Karpas-422 (cell line): ENCODE results near the gene SNTG2. TPM values are rescaled to one million over a fixed set of nuclear protein-coding genes. Genes with fewer than 3 reads are reported as not detected.

Experiments
- DNase-seq: peaks from one replicate; pipeline ENCODE4 v3.0.0-alpha.2; 2015
- H2AFZ ChIP-seq: fragments of 200-600 bp; sonication (generic); 2 replicates; pipeline ENCODE4 v1.6.1; 2014; ENCODE audit warnings: antibody characterized with exemption, low read length, mixed read lengths
- H3K27ac ChIP-seq: fragments of 200-600 bp; sonication (generic); 2 replicates; pipeline ENCODE4 v1.5.1; 2014; ENCODE audit warnings: mild to moderate bottlenecking, low read length, moderate library complexity
- H3K27me3 ChIP-seq: fragments of 200-600 bp; sonication (generic); 2 replicates; pipeline ENCODE4 v1.6.1; 2014; ENCODE audit warnings: low read length, mixed read lengths
- H3K36me3 ChIP-seq: fragments of 200-600 bp; sonication (generic); 2 replicates; pipeline ENCODE4 v1.6.1; 2014; ENCODE audit warnings: low read length, mixed read lengths; ENCODE audit not compliant: insufficient read depth
- H3K4me1 ChIP-seq: fragments of 200-600 bp; sonication (generic); 2 replicates; pipeline ENCODE4 v1.6.1; 2014; ENCODE audit warnings: mild to moderate bottlenecking, low read length, mixed read lengths
- H3K4me2 ChIP-seq: fragments of 200-600 bp; sonication (generic); 2 replicates; pipeline ENCODE4 v1.6.1; 2014; ENCODE audit warnings: low read length, low read depth, mild to moderate bottlenecking; ENCODE audit not compliant: poor library complexity, severe bottlenecking
- H3K4me3 ChIP-seq: fragments of 200-600 bp; sonication (generic); 2 replicates; pipeline ENCODE4 v1.5.1; 2014; ENCODE audit warnings: mild to moderate bottlenecking, antibody characterized with exemption, low read length, mixed read lengths
- H3K79me2 ChIP-seq: fragments of 200-600 bp; sonication (generic); 2 replicates; pipeline ENCODE4 v1.6.1; 2014; ENCODE audit warnings: mild to moderate bottlenecking, low read length, mixed read lengths
- H3K9ac ChIP-seq: fragments of 200-600 bp; sonication (generic); 2 replicates; pipeline ENCODE4 v1.6.0; 2014; ENCODE audit warnings: low read length
- H3K9me2 ChIP-seq: fragments of 200-600 bp; sonication (generic), shearing (Covaris generic); replicated peaks from 2 replicates; pipeline ENCODE4 v1.6.0; 2014; ENCODE audit warnings: mild to moderate bottlenecking, low read length, moderate library complexity; ENCODE audit not compliant: insufficient read depth
- H3K9me3 ChIP-seq: fragments of 300-700, 200-600 bp; sonication (generic); 2 replicates; pipeline ENCODE4 v1.6.1; 2014; ENCODE audit warnings: low read length, mixed read lengths
- H4K20me1 ChIP-seq: fragments of 200-600 bp; sonication (generic); 2 replicates; pipeline ENCODE4 v1.6.1; 2014; ENCODE audit warnings: mild to moderate bottlenecking, antibody characterized with exemption, low read length, low read depth; ENCODE audit not compliant: insufficient read depth
- total RNA-seq: library from RNA; depleted of rRNA; stranded (reverse); fragments of >200 nt; shearing (Covaris generic); gene quantifications from 2 replicates; pipeline ENCODE4 v1.2.3, GENCODE V29; 2014; ENCODE audit warnings: low replicate concordance

SNTG2 gene
- total RNA-seq, 1 experiment from 2014 or later, result not detected

DNA sequence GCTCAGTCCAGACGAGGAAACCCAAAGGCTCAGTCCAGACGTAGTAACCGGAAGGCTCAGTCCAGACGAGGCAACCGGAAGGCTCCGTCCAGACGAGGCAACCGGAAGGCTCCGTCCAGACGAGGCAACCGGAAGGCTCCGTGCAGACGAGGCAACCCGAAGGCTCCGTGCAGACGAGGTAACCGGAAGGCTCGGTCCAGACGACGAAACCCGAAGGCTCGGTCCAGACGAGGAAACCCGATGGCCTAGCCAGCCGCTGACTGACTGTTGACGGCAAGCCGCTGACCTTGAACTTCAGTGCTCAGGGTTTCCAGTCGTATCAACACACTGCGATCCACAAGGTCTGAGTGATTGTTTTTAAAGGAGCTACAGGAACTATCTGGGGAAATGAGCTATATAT is 312.0 kb downstream of the SNTG2 start:
- Histone ChIP-seq H4K20me1 (no peaks in the 10 kb centered on the region), H3K27ac (no peak overlapping the region), H3K79me2 (no peaks in the 10 kb centered on the region), H3K27me3 (no peaks in the 10 kb centered on the region), H3K4me1 (no peaks in the 10 kb centered on the region), H3K9ac (no peak overlapping the region), H3K4me3 (no peak overlapping the region), H2AFZ (no peak overlapping the region), H3K9me2 (no peaks in the 10 kb centered on the region), H3K9me3 (no peaks in the 10 kb centered on the region), H3K4me2 (no peak overlapping the region), H3K36me3 (no peaks in the 10 kb centered on the region)
- DNase-seq, result no peak

DNA sequence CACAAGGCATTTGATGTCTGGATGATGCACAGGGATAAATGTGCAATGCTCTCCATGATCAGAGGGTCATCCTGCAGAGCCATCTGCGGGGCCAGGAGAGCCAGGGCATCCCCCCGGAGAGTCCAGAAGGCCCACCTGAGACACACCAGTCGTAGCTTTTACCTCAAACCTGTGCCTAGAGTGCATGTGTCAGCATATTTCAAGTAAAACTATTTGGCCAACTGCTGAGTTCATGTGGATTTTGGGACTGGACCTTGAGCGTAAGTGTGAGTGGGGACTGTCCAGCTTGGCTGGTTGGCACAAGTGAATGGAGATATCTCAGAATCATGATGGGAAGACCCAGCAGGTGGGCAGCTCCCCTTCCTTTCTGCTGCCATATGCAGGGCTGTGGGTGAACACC is 314.8 kb downstream of the SNTG2 start:
- no peaks in the 10 kb centered on the region for H3K79me2 ChIP-seq
- no peaks in the 10 kb centered on the region for H3K4me1 ChIP-seq
- no peaks in the 10 kb centered on the region for H3K36me3 ChIP-seq
- H3K27me3 ChIP-seq, result no peaks in the 10 kb centered on the region
- no peak for DNase-seq
- H3K4me2 ChIP-seq, result no peak overlapping the region
- no peaks in the 10 kb centered on the region for H3K9me3 ChIP-seq
- no peak overlapping the region for H3K27ac ChIP-seq
- no peak overlapping the region for H3K9ac ChIP-seq
- no peak overlapping the region for H2AFZ ChIP-seq
- H4K20me1 ChIP-seq, result no peaks in the 10 kb centered on the region
- no peaks in the 10 kb centered on the region for H3K9me2 ChIP-seq
- H3K4me3 ChIP-seq, result no peak overlapping the region

DNA sequence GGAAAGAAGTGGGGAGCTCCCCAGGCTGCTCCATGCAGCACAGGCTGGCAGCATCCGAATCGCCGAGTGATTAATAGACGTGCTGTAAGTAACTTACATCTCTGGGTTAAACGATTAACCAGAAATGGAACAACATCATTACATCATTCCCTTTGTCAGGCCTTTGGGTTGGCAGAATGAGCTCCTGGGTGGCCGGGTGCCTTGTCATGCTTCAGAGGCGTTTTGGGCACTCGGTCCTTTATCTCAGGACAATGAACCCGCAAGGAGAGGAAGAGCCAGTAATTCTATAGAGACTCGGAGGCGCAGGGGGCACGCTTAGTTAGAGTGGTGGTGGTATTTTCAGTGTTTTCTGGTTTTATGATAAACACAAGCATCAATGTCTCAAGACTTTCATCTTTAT is 315.7 kb downstream of the SNTG2 start:
- no peaks in the 10 kb centered on the region for H3K4me1 ChIP-seq
- H3K4me2 ChIP-seq, result no peak overlapping the region
- no peaks in the 10 kb centered on the region for H3K9me2 ChIP-seq
- DNase-seq, result no peak
- H2AFZ ChIP-seq, result no peak overlapping the region
- no peak overlapping the region for H3K27ac ChIP-seq
- H3K9ac ChIP-seq, result no peak overlapping the region
- no peak overlapping the region for H3K4me3 ChIP-seq
- H3K9me3 ChIP-seq, result no peaks in the 10 kb centered on the region
- H4K20me1 ChIP-seq, result no peaks in the 10 kb centered on the region
- no peaks in the 10 kb centered on the region for H3K79me2 ChIP-seq
- H3K27me3 ChIP-seq, result no peaks in the 10 kb centered on the region
- H3K36me3 ChIP-seq, result no peaks in the 10 kb centered on the region

DNA sequence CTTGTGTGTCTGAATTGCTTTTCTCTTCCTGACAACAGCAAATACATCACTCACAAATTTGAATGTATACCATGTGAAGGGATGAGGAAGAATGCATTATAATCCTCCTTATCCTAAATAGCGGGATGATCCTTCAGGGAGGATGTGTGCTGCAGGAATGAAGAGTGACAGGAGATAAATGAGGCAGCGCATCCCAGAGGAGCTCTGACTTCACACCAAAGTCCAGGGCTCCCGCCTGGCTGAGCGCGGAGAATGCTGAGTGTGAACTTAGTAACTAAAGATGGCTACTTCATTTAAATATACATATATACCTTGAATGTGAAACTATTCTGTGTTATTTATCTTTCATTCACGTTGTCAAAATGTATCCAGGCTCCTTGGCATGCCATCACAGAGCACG is 317.4 kb downstream of the SNTG2 start:
- Histone ChIP-seq H3K36me3 (no peaks in the 10 kb centered on the region), H3K4me3 (no peak overlapping the region), H4K20me1 (no peaks in the 10 kb centered on the region), H3K9me2 (no peaks in the 10 kb centered on the region), H3K4me1 (no peaks in the 10 kb centered on the region), H2AFZ (no peak overlapping the region), H3K27me3 (no peaks in the 10 kb centered on the region), H3K4me2 (no peak overlapping the region), H3K79me2 (no peaks in the 10 kb centered on the region), H3K9me3 (no peaks in the 10 kb centered on the region), H3K9ac (no peak overlapping the region), H3K27ac (no peak overlapping the region)
- no peak for DNase-seq

DNA sequence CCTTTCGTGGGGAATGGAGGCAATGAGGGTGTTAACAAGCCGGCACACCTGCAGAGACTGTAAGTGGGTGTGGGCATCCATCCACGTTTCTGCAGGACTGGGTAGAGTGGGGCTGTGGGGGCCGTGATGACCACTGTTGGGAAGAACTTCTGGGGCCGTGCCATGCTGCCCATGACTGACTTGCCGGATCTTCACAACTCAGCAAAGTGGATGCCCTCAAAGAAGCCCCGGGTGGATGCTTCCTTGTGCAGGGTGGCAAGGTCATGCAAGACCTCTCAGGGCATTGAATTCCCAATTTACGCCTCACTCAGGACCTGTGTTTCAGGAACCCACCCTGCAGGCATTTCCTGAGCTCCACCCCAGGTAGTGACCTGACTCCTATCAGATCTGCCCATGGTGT is 319.2 kb downstream of the SNTG2 start:
- no peaks in the 10 kb centered on the region for H3K79me2 ChIP-seq
- no peaks in the 10 kb centered on the region for H4K20me1 ChIP-seq
- H3K27me3 ChIP-seq, result no peaks in the 10 kb centered on the region
- H3K9me2 ChIP-seq, result no peaks in the 10 kb centered on the region
- H3K9me3 ChIP-seq, result no peaks in the 10 kb centered on the region
- H2AFZ ChIP-seq, result no peak overlapping the region
- no peaks in the 10 kb centered on the region for H3K36me3 ChIP-seq
- no peak overlapping the region for H3K4me2 ChIP-seq
- H3K27ac ChIP-seq, result no peak overlapping the region
- no peak overlapping the region for H3K4me3 ChIP-seq
- H3K4me1 ChIP-seq, result no peaks in the 10 kb centered on the region
- H3K9ac ChIP-seq, result no peak overlapping the region
- DNase-seq, result no peak

DNA sequence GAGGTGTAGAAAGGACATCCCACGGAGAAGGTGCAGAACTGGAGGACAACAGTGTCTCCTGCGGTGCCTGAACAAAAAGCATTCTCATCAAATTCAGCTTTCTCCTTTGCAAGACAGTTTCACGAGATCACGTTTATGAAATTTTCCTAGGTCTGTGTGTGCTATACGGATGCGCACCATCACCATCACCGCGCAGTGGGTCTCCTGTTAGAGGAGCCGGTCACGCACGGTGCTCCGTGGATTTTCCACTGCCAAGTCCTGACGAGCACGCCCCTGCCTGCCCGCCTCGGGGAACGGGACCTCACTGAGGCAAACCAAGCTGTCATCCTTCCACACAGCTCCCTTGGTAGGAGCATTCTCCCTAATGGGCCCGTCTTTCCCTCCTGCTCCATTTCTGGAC is 322.2 kb downstream of the SNTG2 start:
- no peak overlapping the region for H3K4me2 ChIP-seq
- no peaks in the 10 kb centered on the region for H3K9me2 ChIP-seq
- no peak overlapping the region for H2AFZ ChIP-seq
- no peaks in the 10 kb centered on the region for H3K79me2 ChIP-seq
- H3K4me3 ChIP-seq, result no peak overlapping the region
- H3K27ac ChIP-seq, result no peak overlapping the region
- H3K9ac ChIP-seq, result no peak overlapping the region
- no peaks in the 10 kb centered on the region for H3K36me3 ChIP-seq
- no peaks in the 10 kb centered on the region for H3K9me3 ChIP-seq
- H3K27me3 ChIP-seq, result no peaks in the 10 kb centered on the region
- H3K4me1 ChIP-seq, result no peaks in the 10 kb centered on the region
- DNase-seq, result no peak
- no peaks in the 10 kb centered on the region for H4K20me1 ChIP-seq

DNA sequence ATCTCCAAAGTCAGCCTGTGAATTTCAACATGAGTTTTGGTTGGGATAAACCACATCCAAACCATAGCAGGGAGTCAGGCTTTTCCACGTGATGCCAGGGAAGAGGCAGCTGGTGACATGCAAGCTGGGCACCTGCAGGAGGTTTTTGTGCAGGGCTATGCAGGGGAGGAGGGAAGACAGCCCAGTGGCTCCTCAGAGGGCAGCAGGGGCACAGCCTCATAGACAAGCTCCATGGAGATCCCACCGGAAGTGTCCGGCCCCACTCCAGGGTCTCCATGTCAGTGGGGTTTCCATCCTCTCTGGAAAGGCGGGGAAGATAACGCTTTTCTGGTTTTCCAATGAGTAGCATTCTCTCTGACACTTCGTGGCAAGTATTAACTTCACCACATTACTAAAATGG is 327.0 kb downstream of the SNTG2 start:
- H3K27ac ChIP-seq, result no peak overlapping the region
- no peaks in the 10 kb centered on the region for H3K9me3 ChIP-seq
- H3K9ac ChIP-seq, result no peak overlapping the region
- no peak overlapping the region for H3K4me2 ChIP-seq
- no peak for DNase-seq
- H3K36me3 ChIP-seq, result no peaks in the 10 kb centered on the region
- H2AFZ ChIP-seq, result no peak overlapping the region
- no peaks in the 10 kb centered on the region for H3K4me1 ChIP-seq
- H3K9me2 ChIP-seq, result no peaks in the 10 kb centered on the region
- no peaks in the 10 kb centered on the region for H3K79me2 ChIP-seq
- no peaks in the 10 kb centered on the region for H3K27me3 ChIP-seq
- no peaks in the 10 kb centered on the region for H4K20me1 ChIP-seq
- H3K4me3 ChIP-seq, result no peak overlapping the region

DNA sequence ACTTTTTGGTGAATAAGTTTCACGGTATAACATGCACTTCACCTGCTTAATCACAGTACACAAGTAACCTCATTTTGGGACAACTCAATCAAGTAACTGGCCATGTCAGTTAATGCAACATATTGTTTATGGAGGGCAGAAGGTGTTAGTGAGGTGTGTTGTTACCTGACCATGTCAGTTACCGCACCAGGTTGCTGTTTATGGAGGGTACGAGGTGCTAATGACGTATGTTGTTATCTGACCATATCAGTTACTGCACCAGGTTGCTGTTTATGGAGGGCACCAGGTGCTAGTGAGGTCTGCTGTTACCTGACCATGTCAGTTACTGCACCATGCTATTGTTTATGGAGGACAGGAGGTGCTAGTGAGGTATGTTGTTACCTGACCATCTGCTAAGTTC is 327.5 kb downstream of the SNTG2 start:
- Histone ChIP-seq H3K4me2 (no peak overlapping the region), H3K36me3 (no peaks in the 10 kb centered on the region), H3K9me3 (no peaks in the 10 kb centered on the region), H3K27ac (no peak overlapping the region), H2AFZ (no peak overlapping the region), H3K27me3 (no peaks in the 10 kb centered on the region), H3K79me2 (no peaks in the 10 kb centered on the region), H4K20me1 (no peaks in the 10 kb centered on the region), H3K4me1 (no peaks in the 10 kb centered on the region), H3K9me2 (no peaks in the 10 kb centered on the region), H3K4me3 (no peak overlapping the region), H3K9ac (no peak overlapping the region)
- no peak for DNase-seq

DNA sequence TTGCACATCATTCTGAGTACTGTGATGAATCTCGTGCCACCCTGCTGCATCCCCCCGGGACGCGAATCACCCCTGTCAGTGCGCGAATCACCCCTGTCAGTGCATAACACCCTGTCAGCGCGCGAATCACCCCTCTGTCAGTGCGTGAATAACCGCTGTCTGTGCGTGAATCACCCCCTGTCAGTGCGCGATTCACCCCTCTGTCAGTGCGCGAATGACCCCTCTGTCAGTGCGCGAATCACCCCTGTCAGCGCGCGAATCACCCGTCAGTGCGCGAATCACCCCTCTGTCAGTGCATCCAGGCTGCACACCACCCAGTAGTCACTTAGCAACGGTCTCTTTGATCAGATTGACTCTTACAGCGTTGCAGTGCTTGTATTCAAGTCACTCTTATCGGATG is 328.2 kb downstream of the SNTG2 start:
- no peaks in the 10 kb centered on the region for H3K9me2 ChIP-seq
- no peaks in the 10 kb centered on the region for H3K4me1 ChIP-seq
- no peaks in the 10 kb centered on the region for H3K79me2 ChIP-seq
- H3K9me3 ChIP-seq, result no peaks in the 10 kb centered on the region
- no peaks in the 10 kb centered on the region for H3K27me3 ChIP-seq
- H3K36me3 ChIP-seq, result no peaks in the 10 kb centered on the region
- no peak overlapping the region for H3K4me2 ChIP-seq
- H3K4me3 ChIP-seq, result no peak overlapping the region
- DNase-seq, result no peak
- H2AFZ ChIP-seq, result no peak overlapping the region
- no peaks in the 10 kb centered on the region for H4K20me1 ChIP-seq
- H3K9ac ChIP-seq, result no peak overlapping the region
- no peak overlapping the region for H3K27ac ChIP-seq
